B cell (primary cell): ENCODE measurements around the gene FILIP1. TPM values are rescaled to one million over a fixed set of nuclear protein-coding genes. Genes with fewer than 3 reads are reported as not detected.

Experiments
- ATAC-seq: fragments of 200-7000 bp; cut with Tn5 transposase; one replicate; pipeline ENCODE4 v1.10.0; 2021; ENCODE audit warnings: low read depth, mild to moderate bottlenecking, moderate number of reproducible peaks, moderate library complexity
- CTCF ChIA-PET: fragments of 350-600 bp; sonication (Branson Sonifier 250); formaldehyde crosslinking; loops from one replicate; lab custom pipeline; 2021; ENCODE audit warnings: antibody characterized with exemption, inconsistent platforms; lab: Charles Lee
- POLR2A ChIA-PET: fragments of 350-600 bp; sonication (Branson Sonifier 250); formaldehyde crosslinking; loops from one replicate; lab custom pipeline; 2021; ENCODE audit warnings: antibody characterized with exemption; lab: Charles Lee
- DNase-seq: peaks from one replicate; pipeline ENCODE4 v3.0.0; 2013
- H2AFZ ChIP-seq: 2 replicates; pipeline ENCODE4 v1.6.1; 2012; ENCODE audit warnings: mild to moderate bottlenecking, low read depth, low read length; ENCODE audit not compliant: insufficient read depth, poor library complexity, severe bottlenecking
- H3K27ac ChIP-seq, 2 donors: 1 replicate in 1 of 2; 2 replicates in 1 of 2; pipeline ENCODE4 v1.5.1; 2012 to 2013; ENCODE audit warnings: low read length in 2 of 2, mild to moderate bottlenecking in 2 of 2, moderate library complexity in 1 of 2
- H3K27me3 ChIP-seq, 4 experiments: fragments of 200-600 bp in 1 of 4; sonication (generic) in 1 of 4; replicated peaks in 1 of 4; 1 replicate in 2 of 4; 2 replicates in 2 of 4; pipeline versions ENCODE4 v1.6.1 to v1.7.0; 2013 to 2016; ENCODE audit warnings: low read length in 3 of 4, mild to moderate bottlenecking in 2 of 4, mixed read lengths in 1 of 4, moderate library complexity in 1 of 4; ENCODE audit not compliant: insufficient read depth in 4 of 4, control insufficient read depth in 3 of 4; ENCODE audit errors: control extremely low read depth in 1 of 4
- H3K36me3 ChIP-seq, 2 experiments: replicated peaks in 1 of 2; 1 replicate in 1 of 2; 2 replicates in 1 of 2; pipeline versions ENCODE4 v1.6.1 to v1.7.1; 2013; ENCODE audit warnings: low read length in 1 of 2; ENCODE audit not compliant: insufficient read depth in 2 of 2, control insufficient read depth in 1 of 2; ENCODE audit errors: control extremely low read depth in 1 of 2, extremely low read depth in 1 of 2
- H3K4me1 ChIP-seq, 2 donors: fragments of 200-600 bp in 1 of 2; sonication (generic) in 1 of 2; 1 replicate in 1 of 2; 2 replicates in 1 of 2; pipeline versions ENCODE4 v1.5.1 to v1.6.1; 2013 to 2017; ENCODE audit warnings: low read length in 2 of 2; ENCODE audit not compliant: control insufficient read depth in 2 of 2, insufficient read depth in 2 of 2
- H3K4me2 ChIP-seq: replicated peaks from 2 replicates; pipeline ENCODE3; 2012; ENCODE audit warnings: mild to moderate bottlenecking, low read depth, low read length; ENCODE audit not compliant: poor library complexity, severe bottlenecking
- H3K4me3 ChIP-seq, 5 experiments: fragments of 200-600 bp in 1 of 5; sonication (generic) in 1 of 5; 1 replicate in 3 of 5; 2 replicates in 2 of 5; pipeline versions ENCODE4 v1.5.1 to v1.7.0; 2011 to 2016; ENCODE audit warnings: low read length in 4 of 5, mild to moderate bottlenecking in 4 of 5, low read depth in 2 of 5, control low read depth in 1 of 5, moderate library complexity in 1 of 5; ENCODE audit not compliant: insufficient read depth in 1 of 5; ENCODE audit errors: control extremely low read depth in 1 of 5, extremely low read depth in 1 of 5
- H3K79me2 ChIP-seq: fragments of 200-600 bp; sonication (generic); one replicate; pipeline ENCODE4 v1.6.0; 2016; ENCODE audit warnings: low read length; ENCODE audit not compliant: control insufficient read depth, insufficient read depth
- H3K9ac ChIP-seq: fragments of 200-600 bp; sonication (generic); 2 replicates; pipeline ENCODE4 v1.6.1; 2017; ENCODE audit warnings: mild to moderate bottlenecking, low read length, moderate library complexity
- H3K9me3 ChIP-seq, 3 donors: one replicate each; pipeline versions ENCODE4 v1.6.1 to v1.7.1; 2013; ENCODE audit warnings: low read length in 2 of 3; ENCODE audit not compliant: control insufficient read depth in 2 of 3, insufficient read depth in 1 of 3; ENCODE audit errors: control extremely low read depth in 1 of 3
- H4K20me1 ChIP-seq: 2 replicates; pipeline ENCODE4 v1.6.0; 2012; ENCODE audit warnings: mild to moderate bottlenecking, low read length; ENCODE audit not compliant: insufficient read depth, control insufficient read depth, poor library complexity, severe bottlenecking
- H3K27ac Mint-ChIP-seq: one replicate; pipeline ENCODE4 v1.8.0; 2021; ENCODE audit warnings: mixed read lengths
- H3K27me3 Mint-ChIP-seq: one replicate; pipeline ENCODE4 v1.8.0; 2021; ENCODE audit warnings: mixed read lengths
- H3K4me1 Mint-ChIP-seq: one replicate; pipeline ENCODE4 v1.8.0; 2021; ENCODE audit warnings: mixed read lengths
- H3K4me3 Mint-ChIP-seq: one replicate; pipeline ENCODE4 v1.8.0; 2021; ENCODE audit warnings: mixed read lengths
- H3K9me3 Mint-ChIP-seq: one replicate; pipeline ENCODE4 v1.8.0; 2022; ENCODE audit warnings: mixed read lengths; ENCODE audit not compliant: insufficient read depth
- EZH2 ChIP-seq: IDR thresholded peaks from 2 replicates; pipeline ENCODE4 v1.6.1; 2012; ENCODE audit warnings: borderline replicate concordance, low read depth, mild to moderate bottlenecking, moderate library complexity, low read length; ENCODE audit not compliant: insufficient read depth, poor library complexity, severe bottlenecking
- WGBS: methylation state at CpG from one replicate; pipeline ENCODE4 v1.1.5; 2013; ENCODE audit warnings: missing lambda C conversion rate; ENCODE audit not compliant: insufficient coverage; 5-methylcytosine and 5-hydroxymethylcytosine counted together
- intact Hi-C: fragments of 100-400 bp; cut with micrococcal nuclease; formaldehyde crosslinking; loops from one replicate; pipeline ENCODE4 v1.10.0; 2022
- polyA plus RNA-seq: library from polyadenylated mRNA; depleted of rRNA; stranded (reverse); fragments of >200 nt; gene quantifications from 2 replicates; pipeline ENCODE4 v1.2.3, GENCODE V29; 2012
- total RNA-seq, 2 donors: library from RNA; stranded (reverse); fragments of 120-200 nt in 1 of 2; gene quantifications; 1 replicate in 1 of 2; 2 replicates in 1 of 2; pipeline versions ENCODE4 v1.2.3 to v1.2.4, GENCODE V29; 2013 to 2022
- TF ChIP-seq, protein P1 (sequence below): fragments of 200-600 bp; IDR thresholded peaks from one replicate; pipeline ENCODE4 v1.8.0; 2022; ENCODE audit warnings: antibody characterized with exemption, mild to moderate bottlenecking

Gene FILIP1
- total and polyA plus RNA-seq, 2 donors (not counting 1 experiment from before 2014, with no cell fraction given): not detected

GRCh38 chr6:75403563-75404080, 90.0 kb downstream of the FILIP1 start:
- WGBS: 100% methylated on average over 1 of the region's 3 CpGs
- ChIA-PET POLR2A (no interaction called here), CTCF (no interaction called here)
- no peaks in the 10 kb centered on the region for H4K20me1 ChIP-seq
- Mint-ChIP-seq H3K4me1 (no peaks in the 10 kb centered on the region), H3K4me3 (no peak overlapping the region), H3K27ac (no peak overlapping the region), H3K9me3 (no peaks in the 10 kb centered on the region), H3K27me3 (peaks cover 6% of the 10 kb centered on the region)
- no peaks in the 10 kb centered on the region for H3K36me3 ChIP-seq
- H3K4me2 ChIP-seq: no peak overlapping the region
- DNase-seq (no peak), ATAC-seq (no peak)
- H3K27me3 ChIP-seq: no peaks in the 10 kb centered on the region
- no peaks in the 10 kb centered on the region for H3K9me3 ChIP-seq
- no peak overlapping the region for H2AFZ ChIP-seq
- H3K27ac ChIP-seq: no peak overlapping the region
- no peak overlapping the region for H3K9ac ChIP-seq
- no peaks in the 10 kb centered on the region for H3K4me1 ChIP-seq
- intact Hi-C loops: no loop called here
- TF ChIP-seq, protein P1, sequence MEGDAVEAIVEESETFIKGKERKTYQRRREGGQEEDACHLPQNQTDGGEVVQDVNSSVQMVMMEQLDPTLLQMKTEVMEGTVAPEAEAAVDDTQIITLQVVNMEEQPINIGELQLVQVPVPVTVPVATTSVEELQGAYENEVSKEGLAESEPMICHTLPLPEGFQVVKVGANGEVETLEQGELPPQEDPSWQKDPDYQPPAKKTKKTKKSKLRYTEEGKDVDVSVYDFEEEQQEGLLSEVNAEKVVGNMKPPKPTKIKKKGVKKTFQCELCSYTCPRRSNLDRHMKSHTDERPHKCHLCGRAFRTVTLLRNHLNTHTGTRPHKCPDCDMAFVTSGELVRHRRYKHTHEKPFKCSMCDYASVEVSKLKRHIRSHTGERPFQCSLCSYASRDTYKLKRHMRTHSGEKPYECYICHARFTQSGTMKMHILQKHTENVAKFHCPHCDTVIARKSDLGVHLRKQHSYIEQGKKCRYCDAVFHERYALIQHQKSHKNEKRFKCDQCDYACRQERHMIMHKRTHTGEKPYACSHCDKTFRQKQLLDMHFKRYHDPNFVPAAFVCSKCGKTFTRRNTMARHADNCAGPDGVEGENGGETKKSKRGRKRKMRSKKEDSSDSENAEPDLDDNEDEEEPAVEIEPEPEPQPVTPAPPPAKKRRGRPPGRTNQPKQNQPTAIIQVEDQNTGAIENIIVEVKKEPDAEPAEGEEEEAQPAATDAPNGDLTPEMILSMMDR: no peak
- TF ChIP-seq EZH2: no peak
- H3K79me2 ChIP-seq: no peaks in the 10 kb centered on the region
- H3K4me3 ChIP-seq: no peak overlapping the region

DNA sequence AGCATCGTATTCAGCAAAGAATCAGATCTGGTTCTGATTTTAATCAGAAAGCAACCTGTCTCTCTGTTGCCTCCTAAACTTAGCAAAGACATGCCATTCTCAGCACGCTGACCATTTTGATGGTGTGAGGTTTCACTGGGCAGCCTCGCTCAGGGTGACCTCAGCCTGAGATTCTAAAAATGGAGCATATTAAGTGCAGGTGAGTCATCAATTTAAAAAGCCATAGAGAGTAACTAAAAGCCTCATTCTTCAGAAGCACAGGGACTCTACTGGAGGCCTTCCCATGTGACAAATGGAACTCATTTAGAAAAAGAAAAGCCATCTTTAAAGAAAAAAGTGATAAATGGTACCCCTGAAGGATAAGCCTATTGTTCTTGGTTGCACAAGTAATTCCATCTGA, 91.3 kb downstream of the FILIP1 start:
- no peaks in the 10 kb centered on the region for H3K9me3 ChIP-seq
- CTCF ChIA-PET: no interaction called here
- TF ChIP-seq EZH2: no peak
- TF ChIP-seq, protein P1: no peak
- 86% methylated on average over 1 of the region's 3 CpGs for WGBS
- H3K4me1 ChIP-seq: no peaks in the 10 kb centered on the region
- no peaks in the 10 kb centered on the region for H3K27me3 ChIP-seq
- no peaks in the 10 kb centered on the region for H4K20me1 ChIP-seq
- no peak for ATAC-seq
- H2AFZ ChIP-seq: no peak overlapping the region
- Mint-ChIP-seq H3K9me3 (no peaks in the 10 kb centered on the region), H3K27ac (no peak overlapping the region), H3K4me3 (no peak overlapping the region), H3K4me1 (no peaks in the 10 kb centered on the region), H3K27me3 (peaks cover 10% of the 10 kb centered on the region)
- H3K27ac ChIP-seq: no peak overlapping the region
- H3K79me2 ChIP-seq: no peaks in the 10 kb centered on the region
- no peaks in the 10 kb centered on the region for H3K36me3 ChIP-seq
- H3K4me2 ChIP-seq: no peak overlapping the region
- H3K4me3 ChIP-seq: no peak overlapping the region
- intact Hi-C loops: no loop called here
- POLR2A ChIA-PET: no interaction called here
- H3K9ac ChIP-seq: no peak overlapping the region
- no peak for DNase-seq
